ENCODE results near the gene LIN7B. TPM values are rescaled to one million over a fixed set of nuclear protein-coding genes. Genes with fewer than 3 reads are reported as not detected.

The LIN7B gene
- total and polyA plus RNA-seq, 2 of the 13 experiments (the other 11 are each of a cell fraction or from before 2014, with no cell fraction given): 5.3 to 7.6 TPM

GRCh38 chr19:49165865-49166301 lies 51.7 kb downstream of the LIN7B start (continued):
- no peak for TF ChIP-seq PREB (CRISPR knock-in tag; IDR thresholded peaks at IDR 0.05)

GRCh38 chr19:49167857-49168409 lies 53.8 kb downstream of the LIN7B start:
- DNase-seq (ENCODE audit: low spot score): no peak

More at GRCh38 chr19:49167857-49168409, 53.8 kb downstream of the LIN7B start:
- WGBS (ENCODE audit: low lambda C conversion rate): 76% methylated on average over 24 of the region's 25 CpGs
- no peak; the same call in 2 of the 3 replicates for ATAC-seq
- Histone ChIP-seq H3K27ac (ENCODE audit: extremely low read length, insufficient read depth, low read length) (no peak overlapping the region), H4K20me1 (ENCODE audit: insufficient read depth, low read length) (no peaks in the 10 kb centered on the region), H3K79me2 (ENCODE audit: insufficient read depth, low read length) (no peaks in the 10 kb centered on the region), H3K4me2 (ENCODE audit: low read depth, low read length) (no peak overlapping the region), H3K4me3 (replicated peaks in 1 of 3; ENCODE audit: insufficient read depth in 1 of 3, low read depth in 2 of 3, low read length in 3 of 3) (no peak overlapping the region), H3K9me3 (ENCODE audit: low read length) (no peaks in the 10 kb centered on the region), H3K27me3 (ENCODE audit: control insufficient read depth in 1 of 2, insufficient read depth in 2 of 2, low read length in 2 of 2) (no peaks in the 10 kb centered on the region), H3K36me3 (replicated peaks in 1 of 2; ENCODE audit: control insufficient read depth in 1 of 2, insufficient read depth in 2 of 2, low read length in 2 of 2) (no peaks in the 10 kb centered on the region), H2AFZ (ENCODE audit: low read length) (no peak overlapping the region), H3K4me1 (ENCODE audit: insufficient read depth, low read length) (peaks cover 22% of the 10 kb centered on the region), H3K9ac (ENCODE audit: insufficient read depth, low read depth, low read length) (no peak overlapping the region)
- TF ChIP-seq CERS6 (CRISPR knock-in tag; IDR thresholded peaks at IDR 0.05): no peak
- no peak for TF ChIP-seq BCL3 (CRISPR knock-in tag; IDR thresholded peaks at IDR 0.05)
- TF ChIP-seq DR1 (CRISPR knock-in tag; IDR thresholded peaks at IDR 0.05): no peak
- TF ChIP-seq EEA1 (CRISPR knock-in tag; IDR thresholded peaks at IDR 0.05; ENCODE audit: borderline replicate concordance): no peak
- TF ChIP-seq POLR2AphosphoS5 (IDR thresholded peaks at IDR 0.05; ENCODE audit: low read depth, low read length): no peak
- TF ChIP-seq ZFP41 (CRISPR knock-in tag; IDR thresholded peaks at IDR 0.05; ENCODE audit: borderline replicate concordance): no peak
- TF ChIP-seq ARID5B (CRISPR knock-in tag; IDR thresholded peaks at IDR 0.05): no peak
- no peak for TF ChIP-seq CBFB (CRISPR knock-in tag; IDR thresholded peaks at IDR 0.05)
- TF ChIP-seq DMAP1 (CRISPR knock-in tag; IDR thresholded peaks at IDR 0.05): no peak
- no peak for TF ChIP-seq BRD4 (CRISPR knock-in tag; IDR thresholded peaks at IDR 0.05)
- TF ChIP-seq KLF6 (CRISPR knock-in tag; IDR thresholded peaks at IDR 0.05): no peak
- TF ChIP-seq ZNF737 (CRISPR knock-in tag; IDR thresholded peaks at IDR 0.05; ENCODE audit: borderline replicate concordance): no peak
- no peak for TF ChIP-seq MED1 (CRISPR knock-in tag; IDR thresholded peaks at IDR 0.05)
- in situ Hi-C loops (cut with HindIII; ENCODE audit: extremely low pct_ligation_motif_present, low pct_unique_long_range_greater_than_20kb) (no loop called here), intact Hi-C loops (cut with micrococcal nuclease; ENCODE audit: unreplicated experiment) (no loop called here)
- ChIA-PET POLR2A (no interaction called here), CTCF (ENCODE audit: low intra/inter-chr PET ratio, low total read pairs) (no interaction called here)
- BruUV-seq (replicated peaks): no TSS peak
- FAIRE-seq: no peak

Measured in HepG2 (cell line).